ENCODE results near the gene CCDC107.

The CCDC107 gene

DNA sequence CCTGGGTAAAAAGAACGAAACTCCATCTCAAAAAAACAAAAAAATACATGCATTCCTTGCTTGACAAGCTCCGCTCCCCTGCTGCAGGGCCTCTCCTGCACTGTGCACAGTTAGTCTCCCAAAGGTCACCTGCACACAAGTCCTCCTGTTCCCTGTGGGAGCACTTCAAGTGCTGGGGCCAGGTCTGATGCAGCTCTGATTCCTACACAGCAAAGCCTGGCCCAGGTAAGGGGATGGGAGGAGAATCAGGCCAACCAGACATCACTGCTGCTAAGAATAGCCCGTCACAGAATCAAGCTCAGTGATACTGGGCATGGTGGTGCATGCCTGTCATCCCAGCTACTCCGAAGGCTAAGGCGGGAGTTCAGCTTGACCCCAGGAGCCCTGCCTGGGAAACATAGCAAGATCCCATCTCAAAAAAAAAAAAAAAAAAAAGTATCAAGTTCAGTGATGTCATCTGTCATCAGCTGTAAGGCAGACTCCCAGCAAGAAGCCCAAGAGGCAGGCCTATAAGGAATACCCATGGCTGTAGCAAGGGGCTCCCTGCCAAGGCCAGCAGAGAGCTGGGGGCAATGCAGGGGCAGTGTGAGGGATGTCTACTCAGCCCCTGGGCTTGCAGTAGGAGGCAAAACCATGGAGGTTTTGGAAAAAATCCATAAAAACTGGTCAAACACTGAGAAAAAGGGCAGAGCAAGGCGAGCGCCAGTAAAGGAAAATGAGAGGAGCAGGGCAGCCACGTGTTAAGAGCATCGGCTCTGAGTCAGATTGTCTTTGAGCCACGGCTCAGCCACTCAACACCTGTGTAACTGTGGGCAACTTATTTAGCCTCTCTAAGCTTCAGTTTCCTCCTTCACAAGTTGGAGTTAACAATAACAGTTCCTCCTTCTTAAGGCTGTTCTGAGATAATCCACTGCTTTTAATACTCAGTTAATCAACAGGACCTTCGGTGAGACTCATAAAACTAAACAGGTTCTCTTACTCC lies 28.4 kb downstream of the CCDC107 start:
- DNase-seq, result no peak

DNA sequence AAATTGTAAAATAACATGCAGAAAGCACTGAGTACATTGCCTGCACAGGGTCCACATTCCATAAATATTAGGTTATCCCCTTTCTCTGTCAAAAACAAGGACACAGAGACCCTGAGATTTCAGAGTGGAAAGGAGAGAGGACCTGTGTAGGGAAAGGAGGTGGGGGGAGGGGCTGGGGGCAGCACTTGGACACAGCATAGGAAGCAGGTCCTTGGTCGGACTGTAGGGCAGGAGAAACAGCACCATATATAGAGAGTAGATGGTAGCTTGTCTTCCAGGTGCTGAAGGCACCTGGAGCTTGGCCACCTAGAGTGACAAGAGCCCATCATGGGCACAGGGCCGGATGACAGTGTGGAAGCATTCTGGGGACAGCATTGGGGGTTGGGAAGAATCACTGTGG lies 29.2 kb downstream of the CCDC107 start:
- no peak for DNase-seq

DNA sequence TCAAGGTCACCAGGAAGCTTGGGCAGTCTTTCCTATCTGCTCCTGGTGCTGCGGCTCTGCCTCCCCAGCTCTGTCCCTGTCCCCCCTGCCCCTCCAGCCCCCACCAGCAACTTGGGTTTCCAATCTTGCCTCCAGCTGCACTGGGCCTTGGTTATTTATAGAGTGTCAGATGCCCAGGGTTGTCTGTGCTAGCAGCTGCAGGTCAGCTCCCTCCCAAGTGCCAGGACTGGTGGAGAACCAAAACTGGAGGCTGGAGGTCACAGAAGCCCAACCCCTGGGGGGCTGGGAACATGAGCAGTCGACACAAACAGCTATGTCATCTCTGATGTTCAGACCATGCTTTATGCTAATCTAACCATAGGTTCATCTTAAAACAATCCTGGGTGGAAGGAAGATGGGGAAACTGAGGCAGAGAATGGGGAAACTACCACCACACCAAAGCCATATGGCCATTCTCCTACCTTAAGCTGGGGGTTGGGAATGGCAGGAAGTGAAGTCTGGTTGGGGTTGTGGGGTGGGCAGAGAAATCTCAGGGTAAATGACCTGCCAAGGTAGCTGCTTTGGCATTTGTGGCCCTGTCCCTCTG lies 30.0 kb downstream of the CCDC107 start:
- no peak for DNase-seq

DNA sequence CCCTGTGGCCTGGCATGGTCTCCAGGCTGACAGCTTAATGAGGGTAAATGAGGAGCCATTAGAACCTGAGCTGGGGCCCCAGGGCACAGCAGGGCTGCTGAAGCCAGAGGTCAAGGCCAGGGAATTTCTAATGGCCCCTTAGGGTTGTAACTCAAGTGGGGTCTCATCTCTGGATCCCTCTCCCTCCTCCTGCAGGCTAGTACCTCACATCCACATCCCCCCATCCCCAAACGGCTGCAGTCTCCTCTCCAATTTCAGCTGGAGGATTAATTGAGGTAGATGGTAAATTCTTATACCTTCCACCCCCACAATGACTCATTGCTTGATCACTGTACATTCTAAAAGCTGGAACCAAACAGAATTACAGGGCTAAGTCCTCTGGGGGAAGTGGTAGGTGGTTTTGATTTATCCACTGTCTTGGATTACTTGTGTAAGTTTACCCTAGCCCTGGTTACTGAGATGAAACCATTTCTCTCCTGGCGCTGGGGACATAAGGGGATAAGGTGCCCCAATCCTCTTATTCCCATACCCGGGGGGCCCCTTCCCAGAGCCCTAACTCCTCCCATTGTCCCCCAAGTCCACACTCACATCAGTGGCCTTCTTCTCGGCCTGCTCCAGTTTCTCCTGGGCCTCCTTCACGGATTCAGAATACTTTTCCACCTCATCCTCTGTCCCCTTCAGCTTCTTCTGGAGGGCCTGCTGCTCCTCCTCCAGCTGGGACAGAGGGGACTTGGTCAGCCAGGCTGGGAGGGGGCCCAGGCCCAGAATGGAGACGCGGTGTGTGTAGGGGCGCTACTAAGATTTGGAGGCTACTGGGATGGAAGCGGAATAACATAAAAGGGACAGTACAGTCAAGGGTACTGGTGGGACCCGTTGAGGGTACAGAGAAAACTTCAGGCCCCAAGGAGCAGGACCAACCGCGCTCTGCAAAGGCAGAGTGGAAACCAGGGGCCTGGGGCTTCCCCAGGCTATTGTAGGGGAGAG lies 30.8 kb downstream of the CCDC107 start:
- peak; percentile 46 for DNase-seq

DNA sequence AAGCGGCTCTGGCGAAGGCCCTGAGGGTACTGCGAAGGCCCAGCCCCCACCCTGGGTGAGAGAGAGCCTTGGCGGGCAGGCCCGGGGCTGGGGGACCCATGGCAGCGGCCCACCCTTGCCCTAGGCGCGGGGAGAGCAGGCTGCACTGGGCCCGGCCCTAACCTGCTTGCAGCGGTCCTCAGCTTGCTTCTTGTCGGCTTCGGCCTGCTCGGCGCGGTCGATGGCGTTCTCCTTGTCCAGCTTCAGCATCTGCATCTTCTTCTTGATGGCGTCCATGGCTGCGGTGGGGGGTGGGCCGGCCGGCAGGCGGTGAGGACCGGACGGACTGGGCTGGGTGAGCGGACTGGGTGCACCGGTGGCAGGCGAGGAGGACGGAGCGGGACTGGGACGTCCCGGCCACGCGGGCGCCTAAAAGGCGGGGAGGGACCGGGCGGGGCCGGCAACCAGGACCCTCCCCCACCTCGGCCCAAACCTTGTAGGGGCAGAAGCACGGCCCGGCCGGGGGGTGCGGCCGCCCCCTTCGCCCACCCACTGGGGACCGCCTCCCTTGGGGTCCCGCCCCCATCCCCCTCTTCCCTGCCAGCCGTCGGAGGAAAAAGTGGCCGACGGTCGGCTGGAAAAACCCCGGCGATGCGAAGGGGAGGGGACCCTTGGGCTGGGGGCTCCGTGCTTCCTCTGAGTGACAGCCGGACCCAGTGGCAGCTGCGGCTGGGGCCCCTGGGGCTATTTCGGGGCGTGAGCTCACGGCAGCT lies 31.6 kb downstream of the CCDC107 start, which contains the start of gene TPM2:
TPM2 (minus strand) TSS at position 384 of the 752 bp plus-strand sequence; CDS start at position 276, 108 bp downstream.
- peak; percentile 24 for DNase-seq

DNA sequence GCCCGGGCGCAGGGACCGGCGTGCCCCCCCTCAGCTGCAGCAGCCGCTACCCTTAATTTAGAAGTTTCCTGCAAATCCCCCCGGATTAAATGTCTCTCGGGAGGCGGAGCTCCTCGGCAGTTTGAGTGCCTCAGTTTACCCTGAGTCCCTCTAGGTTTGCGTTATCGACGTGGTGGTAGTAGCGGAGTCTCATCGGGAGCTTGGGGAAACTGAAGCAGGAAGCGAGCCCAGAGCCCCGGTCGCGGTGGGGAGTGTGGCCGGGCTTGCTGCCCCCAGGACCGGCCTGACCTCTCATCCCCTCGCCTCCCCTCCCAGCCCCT lies 32.2 kb downstream of the CCDC107 start:
- no peak for DNase-seq

DNA sequence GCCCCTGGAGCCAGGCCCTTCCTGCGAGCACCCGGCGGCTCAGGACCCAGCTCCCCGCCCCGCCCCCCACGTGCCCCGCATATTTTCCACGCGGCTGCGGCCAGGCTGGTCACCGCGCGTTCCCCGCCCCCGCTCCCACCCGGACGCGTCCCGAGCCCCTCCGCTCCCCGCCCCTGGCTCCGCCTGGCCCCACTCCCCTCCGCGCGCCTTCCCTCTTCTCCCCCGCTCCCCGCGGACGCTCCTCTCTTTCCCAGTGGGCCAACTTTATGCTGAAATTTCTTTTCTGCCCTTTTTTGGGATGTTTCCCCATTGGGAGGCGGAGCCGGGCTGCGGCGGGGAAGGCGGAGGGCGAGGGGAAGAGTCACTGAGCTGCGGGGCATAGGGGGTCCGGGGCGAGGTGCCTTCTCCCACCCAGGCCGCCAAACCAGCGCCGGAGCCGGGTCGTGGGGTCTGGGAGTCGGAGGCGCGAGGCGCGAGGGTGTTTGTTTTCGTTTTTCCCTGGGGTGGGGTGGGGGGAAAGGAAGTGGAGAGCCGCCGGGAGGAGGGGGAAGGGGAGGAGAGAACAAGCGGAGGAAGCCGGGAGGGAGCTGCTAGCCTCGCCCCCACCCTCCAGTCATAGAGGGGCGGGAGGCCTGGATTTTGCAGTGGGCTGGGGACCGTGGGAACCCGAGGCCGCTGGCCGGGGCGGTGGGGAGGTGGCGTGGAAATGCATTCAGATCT lies 32.7 kb downstream of the CCDC107 start:
- peak; percentile 60 for DNase-seq

DNA sequence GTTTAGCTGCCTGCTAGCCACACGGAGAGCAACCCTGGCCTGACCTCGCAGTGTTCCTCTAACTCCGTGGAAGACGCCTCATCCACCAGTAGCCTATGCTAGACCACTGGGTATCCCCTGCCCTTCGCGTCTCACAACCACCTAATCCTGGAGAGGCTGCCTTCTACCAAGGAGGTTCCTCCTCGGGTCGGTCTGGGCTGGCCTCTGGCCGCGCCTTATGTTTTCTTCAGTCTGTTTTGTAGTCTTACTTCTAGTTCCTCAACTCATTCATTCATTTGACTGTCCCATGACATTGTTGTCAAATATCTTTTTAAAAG lies 33.2 kb downstream of the CCDC107 start:
- DNase-seq, result no peak

DNA sequence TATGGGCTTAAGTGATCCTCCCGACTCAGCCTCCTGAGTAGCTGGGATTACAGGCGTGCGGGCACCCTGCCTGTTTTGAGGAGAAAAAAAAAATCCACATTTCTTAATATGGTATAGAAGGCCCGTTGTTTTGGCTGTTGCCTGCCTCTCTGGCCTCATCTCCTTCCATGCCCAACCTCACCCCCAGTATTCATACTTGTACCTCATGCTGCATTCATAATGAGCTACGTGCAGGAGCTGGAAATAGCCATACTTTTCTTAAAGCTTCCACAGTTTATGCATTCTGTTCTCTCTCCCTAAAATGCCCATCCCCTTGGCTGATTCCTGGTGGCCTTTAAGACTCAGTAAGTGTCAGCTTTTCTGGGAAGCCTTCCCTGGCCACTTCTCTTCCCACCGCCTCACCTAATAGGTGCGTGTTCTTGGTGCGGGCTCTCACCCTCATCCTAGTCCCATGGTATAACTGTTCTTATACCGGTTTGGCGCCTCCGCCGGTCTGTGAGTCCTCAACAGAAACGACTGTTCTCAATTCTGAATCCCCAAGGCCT lies 33.7 kb downstream of the CCDC107 start:
- no peak for DNase-seq

DNA sequence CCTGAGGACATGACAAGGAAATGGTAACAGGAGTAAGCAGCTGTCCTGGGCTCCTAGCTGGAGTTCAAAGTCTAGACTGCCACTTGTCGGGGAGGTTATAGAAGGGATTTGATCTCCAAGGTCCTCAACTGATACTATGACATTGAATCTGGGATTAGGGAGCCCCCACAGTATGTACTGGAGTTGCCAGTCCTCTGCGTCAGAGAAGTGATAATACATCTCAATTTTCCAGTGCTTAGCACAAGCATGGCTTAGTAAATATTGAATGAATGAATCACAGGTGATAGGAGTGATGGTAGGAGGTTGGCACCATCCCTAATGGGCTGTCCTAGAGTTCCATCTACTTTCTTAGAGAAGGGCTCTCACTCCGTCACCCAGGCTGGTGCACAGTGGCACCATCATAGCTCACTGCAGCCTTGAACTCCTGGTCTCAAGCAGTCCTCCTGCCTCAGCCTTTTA lies 37.9 kb downstream of the CCDC107 start:
- DNase-seq, result no peak

DNA sequence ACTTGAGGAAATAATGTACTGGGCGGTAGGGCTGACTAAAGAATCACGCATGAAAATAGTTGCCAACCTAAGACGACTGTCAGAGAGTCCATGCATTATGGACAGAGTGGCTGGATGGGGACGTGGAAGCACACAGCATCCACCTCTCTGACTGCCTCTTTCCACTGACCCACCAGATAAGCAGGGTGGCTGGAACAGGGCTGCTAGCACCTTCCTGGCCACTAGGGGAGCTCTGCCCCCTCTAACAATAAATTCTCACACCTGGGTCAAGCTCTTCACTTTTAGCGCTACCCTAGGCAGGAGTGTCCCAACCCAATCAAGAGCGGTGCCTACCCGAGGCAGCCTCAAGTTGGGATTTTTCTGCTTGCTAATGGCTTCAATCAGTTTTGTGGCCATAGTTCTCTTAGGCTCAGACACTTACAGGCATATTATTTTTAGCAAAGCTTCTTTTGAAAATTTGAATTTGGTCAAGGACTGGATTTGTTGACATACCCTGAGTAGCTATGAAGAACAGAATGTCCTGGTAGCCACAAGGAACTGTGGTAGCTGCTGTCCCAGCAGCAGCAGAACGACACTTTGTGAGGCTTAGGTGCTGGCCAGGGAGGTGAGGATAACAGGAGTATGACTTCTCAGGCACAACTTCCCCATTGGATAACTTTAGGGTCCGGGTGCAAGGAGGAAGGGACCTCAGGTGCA lies 38.6 kb downstream of the CCDC107 start:
- DNase-seq, result no peak

DNA sequence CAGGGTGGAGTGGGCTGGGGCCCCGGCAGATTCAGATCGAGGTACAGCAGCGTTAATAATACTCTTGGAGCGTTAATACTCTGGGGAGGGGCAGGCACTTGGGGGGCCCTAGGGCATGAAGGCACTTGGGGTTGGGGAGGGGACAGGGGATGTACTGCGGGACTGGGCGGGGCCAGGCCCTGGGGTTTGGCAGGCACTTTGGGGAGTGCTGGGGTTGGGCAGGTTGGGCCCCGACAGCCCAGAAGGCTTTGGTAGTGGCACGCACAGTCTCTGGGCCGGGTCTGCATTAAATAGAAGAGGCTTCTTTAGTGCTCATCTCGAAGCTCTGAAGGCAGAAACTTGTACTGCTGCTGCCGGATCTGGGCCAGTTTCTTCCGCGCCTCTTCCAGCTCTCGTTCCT lies 39.4 kb downstream of the CCDC107 start:
- no peak for DNase-seq

DNA sequence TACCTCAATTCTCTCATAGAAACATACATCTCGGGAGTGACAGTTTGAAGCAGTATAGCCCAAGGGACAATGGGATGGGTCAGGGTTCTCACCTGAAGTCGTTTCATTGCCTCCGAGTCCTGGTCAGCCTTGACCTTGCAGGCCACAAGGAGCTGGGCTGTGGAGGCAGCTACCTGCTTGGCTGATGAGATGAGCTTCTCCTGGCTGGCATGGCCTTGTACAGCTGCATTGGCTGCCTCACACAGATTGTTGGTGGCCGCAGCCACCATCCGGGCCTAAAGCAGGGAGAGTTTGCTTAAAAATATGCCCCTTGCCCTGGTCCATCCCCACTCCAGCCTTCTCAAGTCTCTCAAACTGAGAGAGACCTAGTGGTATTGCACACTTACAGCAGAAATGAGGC lies 40.1 kb downstream of the CCDC107 start:
- no peak for DNase-seq

DNA sequence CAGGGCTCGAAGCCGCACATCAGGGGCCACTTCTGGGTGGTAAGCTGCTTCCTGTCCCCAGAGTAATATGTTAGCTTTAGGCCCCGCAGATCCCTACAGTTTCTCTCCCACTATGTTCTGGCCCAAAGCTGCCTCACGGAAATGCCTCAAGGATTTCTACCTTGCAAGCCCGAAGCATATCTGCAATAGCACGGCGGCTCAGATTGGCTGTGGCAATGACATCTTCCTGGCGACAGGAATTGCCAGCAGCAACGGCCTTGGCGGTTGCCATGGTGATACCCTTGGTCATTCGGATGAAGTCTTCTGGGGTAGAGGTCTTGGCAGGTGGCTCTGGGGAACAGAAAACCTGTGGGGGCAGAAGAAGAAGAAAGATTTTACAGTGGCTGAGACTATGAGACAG lies 41.9 kb downstream of the CCDC107 start:
- no peak for DNase-seq

DNA sequence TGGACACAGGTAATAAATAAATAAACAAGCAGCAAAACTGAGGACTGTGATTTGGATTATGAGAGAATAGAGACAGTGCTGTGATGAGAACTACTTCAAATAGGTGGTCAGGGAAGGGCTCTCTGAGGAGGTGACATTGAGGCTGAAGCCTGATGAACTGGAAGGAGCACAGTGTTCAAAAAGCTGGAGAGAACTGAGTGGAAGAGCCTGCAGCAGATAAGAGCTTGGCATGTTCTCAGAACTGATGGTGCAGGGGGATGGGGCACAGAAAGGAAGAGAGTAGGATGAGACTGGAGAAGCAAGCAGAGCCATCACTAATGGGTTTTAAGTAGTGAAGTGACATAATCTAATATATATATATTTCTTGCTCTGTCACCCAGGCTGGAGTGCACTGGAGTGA lies 42.9 kb downstream of the CCDC107 start:
- no peak for DNase-seq

DNA sequence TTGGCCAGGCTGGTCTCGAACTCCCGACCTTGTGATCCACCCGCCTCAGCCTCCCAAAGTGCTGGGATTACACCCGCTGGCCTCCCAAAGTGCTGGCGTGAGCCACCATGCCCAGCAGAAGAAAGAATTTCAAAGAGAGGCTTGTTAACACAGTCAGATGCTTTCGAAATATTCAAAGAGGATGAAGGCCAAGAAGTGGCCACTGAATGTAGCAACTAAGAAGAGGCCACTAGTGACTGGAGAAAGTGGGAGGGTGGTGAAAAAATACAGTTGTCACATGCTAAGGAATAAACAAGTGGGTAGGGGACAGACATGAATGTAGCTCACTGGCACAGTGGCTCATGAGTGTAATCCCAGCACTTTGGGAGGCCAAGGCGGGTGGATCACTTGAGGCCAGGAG lies 44.6 kb downstream of the CCDC107 start:
- DNase-seq, result no peak

DNA sequence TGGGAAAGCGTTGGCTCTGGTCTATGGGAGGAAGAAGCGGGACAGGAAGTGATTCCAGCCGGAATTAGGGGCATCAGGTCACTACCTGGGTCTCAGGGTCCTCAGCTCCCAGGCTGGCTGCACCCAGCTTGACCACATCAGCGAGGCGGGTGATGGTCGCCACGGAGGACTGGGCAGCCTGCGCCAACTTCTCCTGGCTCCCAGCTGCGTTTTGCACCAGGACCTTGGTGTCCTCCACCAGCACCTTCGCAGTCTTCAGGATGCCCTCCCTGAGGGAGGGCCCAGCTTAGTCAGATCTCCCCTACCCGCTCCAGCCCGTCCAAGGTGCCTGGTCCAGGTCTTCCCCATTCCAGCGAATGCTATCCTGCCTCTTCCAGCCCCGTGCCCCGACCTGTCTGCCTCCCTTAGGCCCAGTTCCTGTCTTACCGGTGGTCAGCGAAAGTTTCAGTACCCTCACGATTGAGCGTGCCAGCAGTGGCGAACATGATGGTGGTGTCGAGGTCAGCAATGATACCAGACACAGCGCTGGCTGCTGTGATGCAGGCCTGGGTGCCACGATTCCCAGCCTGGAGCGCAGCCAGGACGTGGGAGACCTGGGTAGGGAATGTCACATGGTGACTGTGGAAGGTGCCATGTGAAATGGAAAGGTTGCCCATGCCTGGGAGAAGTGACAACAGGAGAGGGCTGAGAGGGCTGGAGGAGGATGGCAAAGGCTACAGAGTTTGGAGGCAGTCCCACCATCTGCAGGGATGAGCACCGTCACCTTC lies 46.0 kb downstream of the CCDC107 start:
- no peak for DNase-seq

DNA sequence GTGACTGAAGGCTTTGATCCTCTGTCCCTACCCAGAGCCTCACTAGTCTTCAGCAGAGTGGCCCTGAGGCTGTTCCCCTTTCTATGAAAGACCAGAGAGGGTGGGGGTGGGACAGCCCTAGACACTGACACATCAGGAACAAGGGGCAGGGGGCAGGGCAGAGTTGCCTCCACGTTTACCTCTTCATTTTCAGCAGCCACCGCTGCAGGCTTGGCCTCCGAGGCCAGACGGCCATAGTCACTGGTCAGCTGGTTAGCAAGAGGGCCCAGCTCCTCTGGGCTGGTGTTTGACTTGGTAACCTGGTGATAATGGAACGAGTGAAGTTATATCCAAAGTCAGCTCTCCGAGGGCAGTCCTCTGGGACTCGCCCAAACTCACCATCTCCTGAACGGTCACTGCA lies 47.3 kb downstream of the CCDC107 start:
- DNase-seq, result no peak

DNA sequence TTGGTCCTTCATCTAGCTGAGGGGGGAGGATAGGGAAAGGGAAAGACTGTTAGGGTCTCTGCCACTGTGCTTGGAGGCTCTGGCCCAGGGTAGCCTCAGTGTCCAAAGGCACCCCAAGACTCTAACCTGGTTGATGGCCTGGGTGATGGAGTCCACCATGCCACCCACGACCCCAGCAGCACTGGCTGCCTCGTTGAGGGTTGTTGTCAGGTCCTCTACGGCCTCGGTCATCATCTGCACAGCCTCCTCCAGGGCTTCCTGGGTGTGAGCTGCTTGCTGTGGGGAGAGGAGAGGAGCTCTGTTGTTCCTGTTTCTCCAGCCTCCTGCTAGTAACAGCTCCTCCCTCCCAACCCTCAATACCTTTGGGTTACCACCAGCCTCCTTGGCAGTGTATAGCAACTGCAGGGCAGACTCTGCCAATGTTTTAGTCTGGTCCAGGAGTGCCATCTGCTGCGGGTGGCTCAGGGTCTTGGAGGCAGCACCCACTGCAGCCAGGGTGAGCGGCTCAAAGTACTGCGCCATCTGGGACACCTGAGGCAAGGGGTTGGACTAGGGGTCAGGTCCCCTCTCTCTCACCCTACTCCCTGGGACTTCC lies 47.8 kb downstream of the CCDC107 start:
- DNase-seq, result no peak

DNA sequence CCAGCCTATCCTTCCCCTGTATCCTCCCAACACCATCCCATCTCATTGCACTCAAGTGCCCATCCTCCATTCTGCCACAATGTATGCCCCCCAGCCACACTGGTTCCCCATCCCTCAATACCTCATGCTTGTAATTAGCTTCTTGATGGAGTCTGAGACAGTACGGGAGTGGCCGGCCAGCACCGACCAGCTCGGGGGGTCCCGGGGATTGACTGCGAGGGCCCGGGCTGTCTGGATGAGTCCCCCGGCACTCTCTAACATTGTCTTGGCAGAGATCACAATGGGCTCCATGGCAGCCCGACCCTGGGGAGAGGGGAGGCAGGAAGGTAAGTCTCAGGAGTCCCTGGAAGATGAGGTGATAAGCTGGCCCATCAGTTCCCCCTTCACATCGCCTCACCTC lies 48.9 kb downstream of the CCDC107 start:
- no peak for DNase-seq
